ENCODE measurements around the gene PDZD2.

The PDZD2 gene

DNA sequence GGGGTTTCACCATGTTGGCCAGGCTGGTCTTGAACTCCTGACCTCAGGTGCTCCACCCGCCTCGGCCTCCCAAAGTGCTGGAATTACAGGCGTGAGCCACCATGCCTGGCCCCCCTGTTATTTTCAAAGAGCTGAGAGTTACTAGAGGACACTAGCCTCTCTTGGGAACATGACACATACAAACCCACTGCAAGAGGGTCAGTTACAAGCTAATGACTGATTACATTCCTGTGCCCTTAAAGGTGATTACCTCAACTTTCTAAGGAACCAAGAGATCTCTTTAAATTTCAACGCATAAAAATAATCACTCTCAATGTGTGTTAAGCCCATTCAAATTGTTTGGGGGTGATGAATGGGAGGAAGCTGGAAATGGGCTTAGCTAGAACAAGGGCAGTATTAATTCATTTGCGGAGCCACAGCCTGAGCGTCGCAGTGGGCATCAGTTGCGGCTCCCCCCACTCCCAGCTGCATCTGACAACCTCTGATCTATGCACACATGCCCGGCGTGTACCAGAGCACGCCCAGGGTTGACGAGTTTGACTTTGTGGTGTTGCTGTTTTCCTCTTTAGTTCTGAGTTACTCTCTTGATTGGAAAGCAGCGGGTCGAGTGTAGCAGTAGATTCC lies 388.3 kb downstream of the PDZD2 start:
- no peak overlapping the region for H3K27ac ChIP-seq (ENCODE audit: low read length)
- no peak for ATAC-seq (ENCODE audit: insufficient read depth, low read depth)
- no peaks in the 10 kb centered on the region for H3K27me3 ChIP-seq (ENCODE audit: insufficient read depth, low read length, poor library complexity)
- TF ChIP-seq EZH2 (IDR thresholded peaks at IDR 0.05; ENCODE audit: borderline replicate concordance, low read depth, low read length, severe bottlenecking): no peak
- TF ChIP-seq, protein P1, sequence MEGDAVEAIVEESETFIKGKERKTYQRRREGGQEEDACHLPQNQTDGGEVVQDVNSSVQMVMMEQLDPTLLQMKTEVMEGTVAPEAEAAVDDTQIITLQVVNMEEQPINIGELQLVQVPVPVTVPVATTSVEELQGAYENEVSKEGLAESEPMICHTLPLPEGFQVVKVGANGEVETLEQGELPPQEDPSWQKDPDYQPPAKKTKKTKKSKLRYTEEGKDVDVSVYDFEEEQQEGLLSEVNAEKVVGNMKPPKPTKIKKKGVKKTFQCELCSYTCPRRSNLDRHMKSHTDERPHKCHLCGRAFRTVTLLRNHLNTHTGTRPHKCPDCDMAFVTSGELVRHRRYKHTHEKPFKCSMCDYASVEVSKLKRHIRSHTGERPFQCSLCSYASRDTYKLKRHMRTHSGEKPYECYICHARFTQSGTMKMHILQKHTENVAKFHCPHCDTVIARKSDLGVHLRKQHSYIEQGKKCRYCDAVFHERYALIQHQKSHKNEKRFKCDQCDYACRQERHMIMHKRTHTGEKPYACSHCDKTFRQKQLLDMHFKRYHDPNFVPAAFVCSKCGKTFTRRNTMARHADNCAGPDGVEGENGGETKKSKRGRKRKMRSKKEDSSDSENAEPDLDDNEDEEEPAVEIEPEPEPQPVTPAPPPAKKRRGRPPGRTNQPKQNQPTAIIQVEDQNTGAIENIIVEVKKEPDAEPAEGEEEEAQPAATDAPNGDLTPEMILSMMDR (IDR thresholded peaks at IDR 0.05; ENCODE audit: borderline replicate concordance, extremely low read depth, low read length, poor library complexity, severe bottlenecking): no peak
- no peaks in the 10 kb centered on the region for H3K36me3 ChIP-seq (ENCODE audit: insufficient read depth, low read length)
- H3K79me2 ChIP-seq (ENCODE audit: insufficient read depth, low read length): no peaks in the 10 kb centered on the region
- no peaks in the 10 kb centered on the region for H3K9me3 ChIP-seq (ENCODE audit: insufficient read depth, low read length, severe bottlenecking)
- no peak overlapping the region for H2AFZ ChIP-seq (ENCODE audit: low read depth, low read length)
- no peak overlapping the region for H3K9ac ChIP-seq (ENCODE audit: low read depth, low read length)
- H3K4me1 ChIP-seq (ENCODE audit: insufficient read depth, low read length): no peaks in the 10 kb centered on the region
- no peak for DNase-seq
- no peak overlapping the region for H3K4me3 ChIP-seq (ENCODE audit: low read depth in 1 of 2, low read length in 2 of 2)
- no peaks in the 10 kb centered on the region for H4K20me1 ChIP-seq (ENCODE audit: insufficient read depth, low read length)
- no peak overlapping the region for H3K4me2 ChIP-seq (ENCODE audit: insufficient read depth, low read length)

- no peaks in the 10 kb centered on the region for H3K27me3 ChIP-seq (ENCODE audit: insufficient read depth, low read length, poor library complexity)
- H3K4me2 ChIP-seq (ENCODE audit: insufficient read depth, low read length): no peak overlapping the region
- H4K20me1 ChIP-seq (ENCODE audit: insufficient read depth, low read length): no peaks in the 10 kb centered on the region
- H3K4me3 ChIP-seq (ENCODE audit: low read depth in 1 of 2, low read length in 2 of 2): no peak overlapping the region
- DNase-seq: no peak
- no peak for ATAC-seq (ENCODE audit: insufficient read depth, low read depth)
- H3K9ac ChIP-seq (ENCODE audit: low read depth, low read length): no peak overlapping the region
- no peak overlapping the region for H3K27ac ChIP-seq (ENCODE audit: low read length)
- H3K79me2 ChIP-seq (ENCODE audit: insufficient read depth, low read length): no peaks in the 10 kb centered on the region
- H2AFZ ChIP-seq (ENCODE audit: low read depth, low read length): no peak overlapping the region
- H3K9me3 ChIP-seq (ENCODE audit: insufficient read depth, low read length, severe bottlenecking): no peaks in the 10 kb centered on the region
- no peak for TF ChIP-seq EZH2 (IDR thresholded peaks at IDR 0.05; ENCODE audit: borderline replicate concordance, low read depth, low read length, severe bottlenecking)
- TF ChIP-seq, protein P1 (IDR thresholded peaks at IDR 0.05; ENCODE audit: borderline replicate concordance, extremely low read depth, low read length, poor library complexity, severe bottlenecking): no peak
- no peaks in the 10 kb centered on the region for H3K36me3 ChIP-seq (ENCODE audit: insufficient read depth, low read length)
- peaks cover 3% of the 10 kb centered on the region for H3K4me1 ChIP-seq (ENCODE audit: insufficient read depth, low read length)
Measured at GRCh38 chr5:32027717-32028458, 389.0 kb downstream of the PDZD2 start.

GRCh38 chr5:32029261-32029660 lies 390.3 kb downstream of the PDZD2 start:
- no peaks in the 10 kb centered on the region for H3K79me2 ChIP-seq (ENCODE audit: insufficient read depth, low read length)
- ATAC-seq (ENCODE audit: insufficient read depth, low read depth): no peak
- H3K27ac ChIP-seq (ENCODE audit: low read length): no peak overlapping the region
- H3K4me1 ChIP-seq (ENCODE audit: insufficient read depth, low read length): peaks cover 13% of the 10 kb centered on the region
- H3K9me3 ChIP-seq (ENCODE audit: insufficient read depth, low read length, severe bottlenecking): no peaks in the 10 kb centered on the region
- no peak overlapping the region for H3K4me3 ChIP-seq (ENCODE audit: low read depth in 1 of 2, low read length in 2 of 2)
- no peak overlapping the region for H3K9ac ChIP-seq (ENCODE audit: low read depth, low read length)
- H4K20me1 ChIP-seq (ENCODE audit: insufficient read depth, low read length): no peaks in the 10 kb centered on the region
- no peak for DNase-seq
- TF ChIP-seq, protein P1 (IDR thresholded peaks at IDR 0.05; ENCODE audit: borderline replicate concordance, extremely low read depth, low read length, poor library complexity, severe bottlenecking): no peak
- no peak for TF ChIP-seq EZH2 (IDR thresholded peaks at IDR 0.05; ENCODE audit: borderline replicate concordance, low read depth, low read length, severe bottlenecking)
- H3K27me3 ChIP-seq (ENCODE audit: insufficient read depth, low read length, poor library complexity): no peaks in the 10 kb centered on the region
- H3K36me3 ChIP-seq (ENCODE audit: insufficient read depth, low read length): no peaks in the 10 kb centered on the region
- H2AFZ ChIP-seq (ENCODE audit: low read depth, low read length): no peak overlapping the region
- H3K4me2 ChIP-seq (ENCODE audit: insufficient read depth, low read length): no peak overlapping the region
